OCI-LY1 (cell line): Measurements from ENCODE around the gene PAPPA.

ENCODE experiments used
- EZH2 ChIP-seq: fragments of 200-600 bp; sonication (generic), shearing (Covaris generic); IDR thresholded peaks from 2 replicates; pipeline ENCODE4 v1.8.0; 2017; ENCODE audit warnings: borderline replicate concordance, mixed run types, mild to moderate bottlenecking, antibody characterized with exemption, low read length, moderate library complexity, mixed read lengths
- TF ChIP-seq, protein P1 (sequence below): fragments of 200-600 bp; sonication (generic), shearing (Covaris generic); IDR thresholded peaks from 2 replicates; pipeline ENCODE4 v1.5.1; 2017; ENCODE audit warnings: mild to moderate bottlenecking, antibody characterized with exemption, low read length, moderate library complexity, mixed read lengths

DNA sequence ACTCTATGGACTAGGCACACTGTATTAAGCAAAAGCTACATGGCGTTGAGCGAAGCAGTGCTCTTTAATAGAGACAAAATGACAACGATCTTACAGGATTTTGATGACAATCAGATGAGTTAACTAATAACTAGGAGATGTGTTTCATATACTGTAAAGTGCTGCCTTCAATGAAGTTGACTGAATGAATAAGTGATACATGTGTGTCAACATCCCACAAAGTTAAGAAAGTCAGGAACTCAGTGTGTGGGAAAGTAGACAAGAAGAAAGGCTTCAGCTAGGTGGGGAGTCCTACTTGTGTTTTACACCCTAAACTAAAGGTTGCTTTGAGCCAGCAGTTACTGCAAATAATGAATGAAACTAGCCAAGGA, 79.6 kb downstream of the PAPPA start:
- TF ChIP-seq, protein P1, sequence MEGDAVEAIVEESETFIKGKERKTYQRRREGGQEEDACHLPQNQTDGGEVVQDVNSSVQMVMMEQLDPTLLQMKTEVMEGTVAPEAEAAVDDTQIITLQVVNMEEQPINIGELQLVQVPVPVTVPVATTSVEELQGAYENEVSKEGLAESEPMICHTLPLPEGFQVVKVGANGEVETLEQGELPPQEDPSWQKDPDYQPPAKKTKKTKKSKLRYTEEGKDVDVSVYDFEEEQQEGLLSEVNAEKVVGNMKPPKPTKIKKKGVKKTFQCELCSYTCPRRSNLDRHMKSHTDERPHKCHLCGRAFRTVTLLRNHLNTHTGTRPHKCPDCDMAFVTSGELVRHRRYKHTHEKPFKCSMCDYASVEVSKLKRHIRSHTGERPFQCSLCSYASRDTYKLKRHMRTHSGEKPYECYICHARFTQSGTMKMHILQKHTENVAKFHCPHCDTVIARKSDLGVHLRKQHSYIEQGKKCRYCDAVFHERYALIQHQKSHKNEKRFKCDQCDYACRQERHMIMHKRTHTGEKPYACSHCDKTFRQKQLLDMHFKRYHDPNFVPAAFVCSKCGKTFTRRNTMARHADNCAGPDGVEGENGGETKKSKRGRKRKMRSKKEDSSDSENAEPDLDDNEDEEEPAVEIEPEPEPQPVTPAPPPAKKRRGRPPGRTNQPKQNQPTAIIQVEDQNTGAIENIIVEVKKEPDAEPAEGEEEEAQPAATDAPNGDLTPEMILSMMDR: no peak
- no peak for TF ChIP-seq EZH2
